HG03196 (cell line): ENCODE data around the gene RBP4.
"Not testable (repeated sequence)": the region's sequence is repeated elsewhere in the genome, so short reads cannot be mapped to it uniquely, and the experiment has no call there.

Experiments used
- ATAC-seq: cut with Tn5 transposase; IDR thresholded peaks from one replicate; pipeline ENCODE4 v1.9.1; 2021; ENCODE audit not compliant: unreplicated experiment

The RBP4 gene

GRCh38 chr10:93567277-93568104 lies 33.5 kb downstream of the RBP4 start:
- no peak for ATAC-seq

- ATAC-seq: no peak
Measured at GRCh38 chr10:93566435-93567276, 34.4 kb downstream of the RBP4 start, which contains the start of gene FFAR4. FFAR4 (plus strand) TSS chr10:93566665; CDS start chr10:93566721, 56 bp downstream.

- ATAC-seq: no peak
Measured at GRCh38 chr10:93565446-93565845, 35.6 kb downstream of the RBP4 start.

GRCh38 chr10:93560541-93560940 lies 40.5 kb downstream of the RBP4 start:
- ATAC-seq: no peak

- no peak for ATAC-seq
Measured at GRCh38 chr10:93559490-93559889, 41.5 kb downstream of the RBP4 start.

GRCh38 chr10:93554760-93555432 lies 46.1 kb downstream of the RBP4 start:
- ATAC-seq: no peak

- no peak for ATAC-seq
Measured at GRCh38 chr10:93554316-93554663, 46.7 kb downstream of the RBP4 start.

GRCh38 chr10:93553482-93554315 lies 47.3 kb downstream of the RBP4 start:
- no peak for ATAC-seq

- ATAC-seq: no peak
Measured at GRCh38 chr10:93552780-93553179, 48.3 kb downstream of the RBP4 start.

GRCh38 chr10:93550606-93551005 lies 50.4 kb downstream of the RBP4 start:
- no peak for ATAC-seq

- no peak for ATAC-seq
Measured at GRCh38 chr10:93548376-93549071, 52.5 kb downstream of the RBP4 start.

- ATAC-seq: no peak
Measured at GRCh38 chr10:93547522-93547921, 53.5 kb downstream of the RBP4 start.

GRCh38 chr10:93546995-93547394 lies 54.0 kb downstream of the RBP4 start:
- not testable (repeated sequence) for ATAC-seq

GRCh38 chr10:93542358-93542791 lies 58.7 kb downstream of the RBP4 start:
- ATAC-seq: no peak
